BE2C (cell line): Measurements from ENCODE around the gene NUBPL.
A peak's percentile ranks its signal among the peaks of the same experiment; 100 is the strongest.
"Not testable (repeated sequence)": the region's sequence is repeated elsewhere in the genome, so short reads cannot be mapped to it uniquely, and the experiment has no call there.

ENCODE experiments used
- DNase-seq: peaks from one replicate; pipeline ENCODE4 v3.0.0-alpha.2; 2020
- H3K27me3 ChIP-seq: fragments of 250-450 bp; sonication (Bioruptor Pico); 2 replicates; pipeline ENCODE4 v1.5.1; 2020; ENCODE audit warnings: mild to moderate bottlenecking
- H3K36me3 ChIP-seq: fragments of 250-450 bp; sonication (Bioruptor Pico); 2 replicates; pipeline ENCODE4 v1.5.1; 2020; ENCODE audit warnings: mild to moderate bottlenecking
- H3K4me1 ChIP-seq: fragments of 250-450 bp; sonication (Bioruptor Pico); 2 replicates; pipeline ENCODE4 v1.5.1; 2020
- H3K4me3 ChIP-seq: 2 replicates; pipeline ENCODE4 v1.5.1; 2011; ENCODE audit warnings: low read depth, low read length
- H3K9me3 ChIP-seq: fragments of 250-450 bp; sonication (Bioruptor Pico); 2 replicates; pipeline ENCODE4 v1.5.1; 2020
- TF ChIP-seq, protein P1 (sequence below): IDR thresholded peaks from 2 replicates; pipeline ENCODE4 v1.5.1; 2012; ENCODE audit warnings: mild to moderate bottlenecking, low read depth, low read length

The NUBPL gene

DNA sequence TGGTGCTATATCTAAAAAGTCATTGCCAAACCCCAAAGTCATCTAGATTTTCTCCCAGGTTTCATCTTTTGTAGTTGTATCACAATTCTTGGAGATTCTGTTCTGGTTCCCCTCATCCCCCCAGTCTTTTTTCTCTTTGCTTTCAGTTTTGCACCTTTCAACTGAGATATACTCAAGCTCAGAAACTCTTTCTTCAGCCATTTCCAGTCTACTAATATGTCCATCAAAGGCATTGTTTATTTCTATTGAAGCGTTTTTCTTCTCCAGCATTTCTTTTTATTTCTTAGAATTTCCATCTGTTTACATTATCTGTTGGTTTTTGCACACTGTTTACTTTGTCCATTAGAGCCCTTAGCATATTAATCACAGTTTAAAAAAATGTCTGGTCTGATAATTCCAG is 179.5 kb downstream of the NUBPL start:
- TF ChIP-seq, protein P1, sequence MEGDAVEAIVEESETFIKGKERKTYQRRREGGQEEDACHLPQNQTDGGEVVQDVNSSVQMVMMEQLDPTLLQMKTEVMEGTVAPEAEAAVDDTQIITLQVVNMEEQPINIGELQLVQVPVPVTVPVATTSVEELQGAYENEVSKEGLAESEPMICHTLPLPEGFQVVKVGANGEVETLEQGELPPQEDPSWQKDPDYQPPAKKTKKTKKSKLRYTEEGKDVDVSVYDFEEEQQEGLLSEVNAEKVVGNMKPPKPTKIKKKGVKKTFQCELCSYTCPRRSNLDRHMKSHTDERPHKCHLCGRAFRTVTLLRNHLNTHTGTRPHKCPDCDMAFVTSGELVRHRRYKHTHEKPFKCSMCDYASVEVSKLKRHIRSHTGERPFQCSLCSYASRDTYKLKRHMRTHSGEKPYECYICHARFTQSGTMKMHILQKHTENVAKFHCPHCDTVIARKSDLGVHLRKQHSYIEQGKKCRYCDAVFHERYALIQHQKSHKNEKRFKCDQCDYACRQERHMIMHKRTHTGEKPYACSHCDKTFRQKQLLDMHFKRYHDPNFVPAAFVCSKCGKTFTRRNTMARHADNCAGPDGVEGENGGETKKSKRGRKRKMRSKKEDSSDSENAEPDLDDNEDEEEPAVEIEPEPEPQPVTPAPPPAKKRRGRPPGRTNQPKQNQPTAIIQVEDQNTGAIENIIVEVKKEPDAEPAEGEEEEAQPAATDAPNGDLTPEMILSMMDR, result no peak
- Histone ChIP-seq H3K4me3 (no peak overlapping the region), H3K36me3 (no peaks in the 10 kb centered on the region), H3K27me3 (no peaks in the 10 kb centered on the region), H3K9me3 (no peaks in the 10 kb centered on the region), H3K4me1 (no peaks in the 10 kb centered on the region)
- no peak for DNase-seq

DNA sequence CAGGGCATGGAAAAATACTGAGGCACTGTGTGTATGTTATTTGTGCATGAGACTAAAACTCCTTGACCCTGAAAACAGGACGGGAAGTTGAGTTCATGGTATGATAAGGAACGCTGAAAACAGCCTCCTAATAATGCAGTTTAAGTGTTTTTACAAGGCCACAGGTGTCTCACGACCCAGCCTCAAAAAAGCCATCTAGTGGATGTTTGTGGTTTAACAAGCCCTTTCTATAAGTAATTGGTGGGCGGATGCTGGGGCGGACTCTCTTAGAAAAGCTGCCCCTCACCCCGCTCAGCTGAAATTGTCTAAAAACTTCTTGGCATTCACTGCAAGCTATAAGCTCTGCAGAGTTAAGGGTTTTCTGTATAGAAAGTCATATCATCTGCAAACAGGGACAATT is 184.5 kb downstream of the NUBPL start:
- DNase-seq, result no peak
- no peak overlapping the region for H3K4me3 ChIP-seq
- no peaks in the 10 kb centered on the region for H3K36me3 ChIP-seq
- H3K9me3 ChIP-seq, result no peaks in the 10 kb centered on the region; the same call in 1 of the 2 replicates
- TF ChIP-seq, protein P1, result peak; percentile 23
- H3K4me1 ChIP-seq, result no peaks in the 10 kb centered on the region
- no peaks in the 10 kb centered on the region for H3K27me3 ChIP-seq

- H3K27me3 ChIP-seq, result no peaks in the 10 kb centered on the region
- no peaks in the 10 kb centered on the region; the same call in 1 of the 2 replicates for H3K9me3 ChIP-seq
- no peaks in the 10 kb centered on the region for H3K4me1 ChIP-seq
- no peak for DNase-seq
- no peaks in the 10 kb centered on the region for H3K36me3 ChIP-seq
- no peak overlapping the region for H3K4me3 ChIP-seq
- TF ChIP-seq, protein P1, result no peak
These were observed 185.1 kb downstream of the NUBPL start for GRCh38 chr14:31746326-31746725.

DNA sequence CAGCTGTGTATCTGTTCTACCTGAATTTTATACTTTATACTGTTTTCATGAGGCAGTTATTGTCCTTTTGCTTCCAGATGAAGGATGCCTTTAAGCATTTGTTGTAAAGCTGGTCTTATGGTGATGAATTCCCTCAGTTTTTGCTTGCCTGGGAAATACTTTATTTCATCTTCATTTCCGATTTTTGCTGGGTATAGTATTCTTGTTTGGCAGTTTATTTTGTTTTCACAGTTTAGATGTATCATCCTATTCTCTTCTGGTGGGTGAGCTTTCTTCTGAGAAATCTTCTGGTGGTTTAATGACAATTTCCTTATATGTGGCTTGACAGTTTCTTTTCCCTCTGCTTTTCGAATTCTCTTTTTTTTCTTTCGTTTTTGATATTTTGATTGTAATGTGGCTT is 188.1 kb downstream of the NUBPL start:
- no peak overlapping the region for H3K4me3 ChIP-seq
- H3K36me3 ChIP-seq, result no peaks in the 10 kb centered on the region
- no peaks in the 10 kb centered on the region for H3K27me3 ChIP-seq
- no peaks in the 10 kb centered on the region for H3K4me1 ChIP-seq
- DNase-seq, result no peak
- TF ChIP-seq, protein P1, result no peak
- H3K9me3 ChIP-seq, result no peaks in the 10 kb centered on the region; the same call in 1 of the 2 replicates

GRCh38 chr14:31751047-31751446 is 189.8 kb downstream of the NUBPL start:
- H3K27me3 ChIP-seq, H3K4me3 ChIP-seq, DNase-seq, H3K36me3 ChIP-seq, H3K4me1 ChIP-seq, H3K9me3 ChIP-seq: not testable (repeated sequence)

GRCh38 chr14:31752867-31753661 is 191.9 kb downstream of the NUBPL start:
- Histone ChIP-seq H3K4me3 (no peak overlapping the region), H3K27me3 (no peaks in the 10 kb centered on the region), H3K9me3 (no peaks in the 10 kb centered on the region), H3K36me3 (no peaks in the 10 kb centered on the region), H3K4me1 (no peaks in the 10 kb centered on the region)
- TF ChIP-seq, protein P1, result no peak
- no peak for DNase-seq

DNA sequence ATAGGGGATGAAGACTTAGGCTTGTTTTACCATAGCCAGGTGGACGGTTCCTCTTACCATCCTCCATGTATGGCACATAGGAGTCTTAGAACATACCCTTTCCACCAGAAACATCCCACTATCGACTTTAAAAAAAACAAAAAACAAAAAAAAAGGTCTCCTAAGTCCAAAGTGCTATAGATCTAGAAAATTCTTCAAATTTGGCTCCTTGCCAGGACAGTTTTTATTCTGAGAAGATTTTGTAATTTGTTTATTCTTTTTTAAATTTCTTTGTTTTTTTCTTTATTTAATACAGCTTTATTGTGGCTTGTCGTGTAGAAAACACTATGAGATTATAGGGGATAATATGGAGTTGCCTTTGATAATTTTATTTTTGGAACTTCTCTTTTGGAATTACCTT is 197.7 kb downstream of the NUBPL start:
- no peaks in the 10 kb centered on the region for H3K4me1 ChIP-seq
- no peaks in the 10 kb centered on the region for H3K9me3 ChIP-seq
- no peak overlapping the region for H3K4me3 ChIP-seq
- TF ChIP-seq, protein P1, result no peak
- no peaks in the 10 kb centered on the region for H3K36me3 ChIP-seq
- DNase-seq, result no peak
- H3K27me3 ChIP-seq, result no peaks in the 10 kb centered on the region
